GM21717 (cell line): Measurements from ENCODE around the gene ITGA6.

Source experiments
- ATAC-seq: cut with Tn5 transposase; IDR thresholded peaks from one replicate; pipeline ENCODE4 v1.9.1; 2021; ENCODE audit warnings: mild to moderate bottlenecking, moderate library complexity; ENCODE audit not compliant: unreplicated experiment

Gene ITGA6

DNA sequence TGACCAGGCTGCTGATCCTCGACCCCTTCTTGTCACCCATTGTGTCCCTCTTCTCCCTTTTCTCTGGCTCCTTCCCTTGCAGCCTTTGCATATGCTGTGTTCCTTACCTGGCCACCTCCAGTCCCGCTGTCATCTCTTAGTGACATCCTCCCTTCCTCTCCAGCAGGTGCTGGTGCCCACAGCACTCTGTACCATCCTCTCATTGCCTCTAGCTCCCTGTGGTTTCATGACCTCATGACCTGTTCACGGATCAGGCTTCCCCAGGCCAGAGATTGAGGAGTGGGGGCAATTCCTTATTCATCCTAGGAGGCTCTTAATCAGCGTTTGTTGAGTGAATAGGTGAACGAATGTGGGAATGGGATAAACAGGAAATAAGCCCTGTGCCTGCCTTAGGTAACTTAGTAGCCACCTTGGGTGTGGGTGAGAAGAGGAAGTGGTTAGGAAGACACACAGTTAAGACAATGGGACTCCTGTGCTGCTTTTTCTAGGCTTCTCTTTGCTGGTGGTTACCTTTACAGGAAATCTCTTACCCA lies 35.5 kb downstream of the ITGA6 start:
- no peak for ATAC-seq

DNA sequence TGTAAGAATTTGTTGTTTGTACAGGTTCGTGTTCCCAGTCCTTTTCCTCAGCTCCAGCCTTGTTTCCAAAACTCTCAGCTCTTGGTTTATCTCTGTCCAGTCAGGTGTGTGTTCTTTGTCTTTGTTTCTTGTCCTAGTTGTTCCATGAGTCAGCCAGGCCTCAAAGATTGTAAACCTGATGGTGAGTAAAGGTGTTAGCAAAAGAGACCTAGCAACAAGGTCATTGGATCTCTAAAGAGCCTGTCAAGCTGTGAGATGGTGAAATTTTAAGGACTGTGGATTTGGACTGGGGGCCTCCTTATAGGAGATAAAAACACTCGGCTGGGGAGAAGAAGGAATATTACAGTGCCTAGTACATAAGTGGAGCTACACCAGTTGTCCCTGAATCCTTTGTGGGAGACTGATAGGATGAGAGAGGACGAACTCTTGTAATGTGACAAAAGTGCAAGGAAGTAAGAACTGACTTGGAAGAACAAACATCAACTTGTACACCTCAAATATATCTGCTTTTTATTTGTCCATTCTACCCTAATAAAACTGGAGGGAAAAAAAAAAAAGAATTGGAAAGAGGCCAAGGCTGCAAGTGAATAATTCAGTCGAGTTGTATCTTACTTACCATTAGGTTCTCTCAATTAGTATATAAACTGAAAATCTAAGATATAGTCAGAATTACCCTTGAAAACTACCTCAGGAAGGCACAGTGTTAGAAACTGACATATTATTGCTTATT lies 37.2 kb downstream of the ITGA6 start:
- no peak for ATAC-seq

DNA sequence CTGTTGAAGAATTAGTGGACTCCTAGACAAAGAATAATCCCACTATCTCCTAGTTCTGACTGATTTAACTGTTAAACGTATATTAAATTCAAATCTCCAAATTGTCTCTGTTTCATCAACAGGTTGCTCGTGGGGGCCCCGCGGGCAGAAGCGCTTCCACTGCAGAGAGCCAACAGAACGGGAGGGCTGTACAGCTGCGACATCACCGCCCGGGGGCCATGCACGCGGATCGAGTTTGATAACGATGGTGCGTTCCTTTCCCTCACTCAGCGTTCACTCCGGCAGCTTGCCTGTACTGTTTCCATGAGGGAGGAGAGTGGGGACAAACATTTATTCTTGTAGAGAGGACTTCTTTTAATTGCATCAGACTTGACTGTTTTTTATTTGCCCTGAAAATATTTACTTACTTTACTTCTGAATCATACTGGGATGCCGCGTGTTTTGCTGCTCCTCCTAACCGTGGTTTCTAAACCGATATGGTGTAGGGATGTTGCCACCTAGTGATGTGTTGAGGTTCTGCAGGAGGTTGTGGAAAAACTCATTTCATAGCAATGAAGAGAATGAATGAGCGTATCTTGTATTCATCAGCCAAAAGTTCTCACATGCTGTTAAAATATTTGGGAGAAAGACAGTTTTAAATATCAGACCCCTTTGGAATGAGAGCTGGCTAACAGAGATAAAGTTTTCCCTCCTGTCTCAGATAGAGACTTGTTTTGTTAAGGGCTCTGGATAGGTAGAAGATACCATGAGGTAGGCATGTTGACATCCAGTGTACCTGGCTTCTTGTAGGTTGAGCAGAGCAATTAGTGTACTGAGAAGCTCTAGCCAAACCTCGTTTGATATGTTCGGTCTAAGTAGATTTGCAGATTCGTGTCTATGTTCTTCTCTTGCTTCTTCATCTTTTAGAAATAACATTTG lies 38.3 kb downstream of the ITGA6 start:
- ATAC-seq = no peak

DNA sequence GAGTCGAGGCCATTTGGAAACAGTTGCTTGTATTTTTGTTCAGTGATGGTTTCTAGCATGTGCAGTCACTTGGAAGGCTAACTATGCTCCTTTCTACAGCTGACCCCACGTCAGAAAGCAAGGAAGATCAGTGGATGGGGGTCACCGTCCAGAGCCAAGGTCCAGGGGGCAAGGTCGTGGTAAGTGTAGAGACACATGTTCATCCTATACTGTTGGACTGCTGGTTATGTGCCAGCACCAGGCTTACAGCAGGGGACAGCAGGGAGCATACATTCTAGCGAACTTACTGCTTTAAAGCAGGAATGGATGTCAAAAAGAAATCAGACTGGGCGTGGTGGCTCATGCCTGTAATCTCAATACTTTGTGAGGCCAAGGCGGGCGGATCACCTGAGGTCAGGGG lies 40.0 kb downstream of the ITGA6 start:
- ATAC-seq = no peak

DNA sequence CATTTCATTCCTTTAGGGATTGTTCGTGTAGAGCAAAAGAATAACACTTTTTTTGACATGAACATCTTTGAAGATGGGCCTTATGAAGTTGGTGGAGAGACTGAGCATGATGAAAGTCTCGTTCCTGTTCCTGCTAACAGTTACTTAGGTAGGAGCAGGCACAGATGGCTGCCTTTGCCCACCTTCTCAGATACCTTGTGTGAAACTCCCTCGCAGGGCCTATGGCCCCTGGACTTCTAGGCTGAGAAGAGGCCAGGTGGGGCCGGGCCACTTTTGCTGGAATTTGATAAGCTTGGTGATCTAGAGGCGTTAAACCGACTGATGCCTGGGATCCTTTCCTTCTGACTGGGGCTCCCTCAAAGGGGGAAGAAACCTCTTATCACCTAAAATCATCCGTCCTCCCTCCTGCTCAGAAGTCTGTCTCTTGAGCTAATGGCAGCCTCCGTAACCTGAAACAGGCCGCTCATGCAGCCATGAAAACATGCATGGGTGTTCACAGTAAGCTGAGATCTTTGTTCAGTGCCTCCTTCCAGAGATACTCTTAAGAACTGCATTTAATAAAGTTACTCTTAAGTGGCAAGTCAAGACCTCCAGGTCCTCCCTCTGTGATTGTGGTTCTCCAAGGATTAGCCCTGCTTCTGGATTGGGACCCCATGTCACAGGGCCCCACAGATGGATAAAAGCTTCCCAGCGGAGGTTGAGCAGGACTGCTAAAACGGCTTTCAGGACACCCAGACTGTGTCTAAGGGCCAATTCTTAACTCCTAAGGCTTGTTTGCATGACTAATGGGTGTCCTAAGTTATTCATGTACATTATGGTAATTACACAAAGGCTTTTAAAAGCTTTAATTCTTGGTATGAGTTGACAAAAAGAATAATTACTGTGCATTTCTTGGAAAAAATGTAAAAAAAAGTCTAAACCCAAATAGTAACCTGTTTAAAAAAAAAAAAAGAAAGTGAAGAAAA lies 43.9 kb downstream of the ITGA6 start:
- no peak for ATAC-seq

DNA sequence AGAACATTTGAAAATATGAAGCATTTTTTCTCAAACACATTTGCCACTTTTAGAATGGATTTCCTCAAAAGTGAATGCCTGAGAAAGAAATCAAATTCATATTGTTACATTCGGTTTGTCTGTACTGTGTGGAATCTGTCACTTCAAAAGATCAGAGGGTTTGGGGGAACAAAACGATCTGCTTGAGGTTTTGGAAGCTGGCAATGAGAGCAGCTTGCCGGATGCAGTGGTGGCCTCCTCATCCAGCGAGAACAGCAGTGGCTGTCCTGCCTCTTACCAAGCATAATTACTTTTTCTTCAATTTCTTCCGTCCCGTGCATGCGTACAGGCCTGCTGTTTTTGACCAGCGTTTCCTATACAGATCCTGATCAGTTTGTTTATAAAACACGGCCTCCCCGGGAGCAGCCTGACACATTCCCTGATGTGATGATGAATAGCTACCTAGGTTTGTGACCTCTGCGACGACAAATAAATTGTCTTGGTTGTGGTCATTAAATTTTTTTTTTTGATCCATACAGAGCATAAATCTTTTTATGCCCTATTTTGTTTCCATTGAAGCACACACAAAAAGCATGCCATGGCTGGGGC lies 45.2 kb downstream of the ITGA6 start:
- ATAC-seq = no peak

DNA sequence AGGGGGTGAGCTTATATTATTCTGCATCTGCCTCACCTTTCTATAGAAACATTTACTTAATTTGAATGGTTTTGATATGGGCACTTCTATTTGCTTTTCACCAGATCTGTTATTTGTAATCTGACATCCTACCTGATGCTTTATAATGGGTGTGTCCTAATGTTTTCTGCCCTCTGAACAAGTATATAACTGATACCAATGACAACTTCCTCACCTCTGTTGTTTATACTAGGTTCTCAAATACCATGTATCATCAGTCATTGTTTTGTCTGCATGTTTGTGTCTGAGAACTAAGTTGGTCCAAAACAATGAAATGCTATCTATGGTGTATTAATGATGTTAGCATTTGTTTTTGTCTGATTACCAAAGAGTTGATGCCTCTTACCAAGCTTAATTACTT lies 45.8 kb downstream of the ITGA6 start:
- ATAC-seq = no peak

DNA sequence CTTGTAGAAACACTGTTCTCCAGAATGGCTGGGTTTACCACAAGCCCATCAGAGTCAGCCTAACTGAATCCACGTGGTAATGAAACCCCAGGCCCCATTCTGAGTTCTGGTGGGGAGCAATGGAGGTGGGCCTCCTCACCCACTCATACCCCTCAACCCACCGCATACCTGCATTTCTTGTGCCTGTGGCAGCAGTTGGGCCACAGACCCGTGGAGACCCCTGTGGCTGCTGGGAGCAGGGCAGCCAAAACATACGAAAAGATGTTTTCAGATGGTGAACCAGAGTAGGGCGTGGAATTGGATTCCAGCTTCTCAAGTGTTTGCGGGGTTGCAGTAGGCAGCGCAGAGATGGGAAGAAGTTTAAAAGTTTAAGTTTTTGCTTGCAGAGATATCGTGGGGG lies 51.0 kb downstream of the ITGA6 start:
- no peak for ATAC-seq

DNA sequence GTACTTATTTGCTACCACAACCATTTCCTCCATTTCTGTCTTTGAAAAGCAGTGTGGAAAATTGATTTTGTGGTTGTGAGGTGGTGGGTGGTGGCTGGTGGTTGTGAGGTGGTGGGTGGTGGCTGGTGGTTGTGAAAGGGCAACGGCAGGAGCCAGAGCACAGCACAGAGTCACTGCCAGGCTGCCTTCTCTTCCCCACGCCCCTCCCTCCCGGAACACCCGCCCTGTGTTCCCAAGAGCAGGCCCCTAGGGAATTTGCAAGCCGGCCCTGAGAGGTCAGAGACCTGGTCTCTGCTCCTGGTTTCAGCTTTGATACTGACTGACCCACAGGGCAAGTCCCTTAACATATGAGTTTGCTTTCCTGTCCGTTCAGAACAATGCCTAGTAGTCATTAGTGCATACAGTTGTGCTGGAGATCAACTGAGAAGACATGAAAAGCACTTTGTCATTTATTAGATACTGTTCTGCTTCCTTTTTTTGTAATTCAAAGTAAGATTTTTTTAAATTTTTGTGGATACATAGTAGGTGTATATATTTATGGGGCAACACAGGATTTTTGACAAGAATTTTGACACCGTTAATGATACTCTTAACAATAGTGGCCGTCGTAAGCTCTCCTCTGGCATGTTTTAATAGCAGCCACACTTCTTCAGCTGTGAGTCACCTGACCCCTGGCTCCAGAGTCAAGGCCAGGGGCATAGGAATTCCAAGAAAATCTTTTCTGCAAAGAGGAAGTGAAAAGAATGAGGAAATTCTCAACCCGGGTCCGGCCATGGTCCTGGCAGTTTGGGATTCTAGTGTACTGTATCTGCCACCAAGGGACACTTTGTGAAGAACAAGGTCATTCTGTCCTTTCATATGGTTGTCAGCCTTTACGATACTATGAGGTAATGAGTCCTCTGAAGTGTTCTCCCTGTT lies 53.2 kb downstream of the ITGA6 start:
- ATAC-seq = no peak

DNA sequence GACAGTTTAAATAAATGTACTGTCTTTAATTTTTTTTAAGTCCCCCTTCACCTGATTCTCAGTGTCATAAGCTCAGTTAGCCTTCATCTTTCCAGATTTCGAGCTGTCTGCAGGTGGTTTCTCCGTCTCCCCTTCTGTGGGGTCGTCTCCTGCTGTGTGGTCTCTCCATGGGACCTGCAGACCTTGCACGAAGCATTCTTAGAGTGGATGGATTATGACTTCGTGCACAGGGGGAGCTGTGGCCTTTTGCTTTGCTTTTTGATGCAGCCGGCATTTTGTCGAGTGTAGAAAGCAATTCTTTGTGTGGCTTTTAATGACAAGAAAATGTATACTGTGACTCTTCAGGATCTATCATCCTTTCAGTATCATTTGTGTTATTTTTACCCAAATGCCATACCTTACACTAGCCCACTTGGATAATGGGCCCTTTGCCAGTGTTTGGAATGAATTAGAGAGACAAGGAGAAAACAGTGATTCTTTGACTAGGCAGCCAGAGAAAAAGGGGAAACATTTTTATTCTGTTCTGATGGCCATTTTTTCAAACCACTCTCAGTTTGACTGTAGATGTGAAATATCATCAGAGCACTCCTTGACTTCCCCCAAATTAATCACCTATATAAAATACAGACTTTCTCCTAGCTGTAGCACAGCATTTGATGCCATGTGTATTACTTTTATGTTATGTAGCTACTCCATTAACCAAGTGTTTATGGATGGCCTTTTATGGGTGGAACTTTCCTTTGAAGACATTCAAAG lies 54.3 kb downstream of the ITGA6 start:
- no peak for ATAC-seq

DNA sequence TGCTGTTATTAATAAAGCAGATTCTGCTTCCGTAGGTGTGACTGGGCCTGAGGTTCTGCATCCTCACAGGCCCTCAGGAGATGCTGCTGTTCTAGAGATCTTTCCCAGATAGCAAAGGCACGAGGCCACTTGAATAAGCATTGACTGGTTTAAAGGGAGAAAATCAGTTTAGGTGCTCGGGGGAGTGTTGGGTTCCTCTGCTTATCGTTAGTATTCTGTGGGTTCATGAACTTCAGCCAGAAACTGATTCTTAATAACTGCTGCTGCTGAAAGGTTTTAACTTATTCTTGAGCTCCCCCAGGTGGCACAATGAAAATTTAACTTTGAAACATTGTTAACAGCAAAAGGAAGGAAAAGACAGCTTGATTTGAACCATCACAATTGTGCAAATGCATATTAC lies 56.9 kb downstream of the ITGA6 start:
- ATAC-seq = no peak

DNA sequence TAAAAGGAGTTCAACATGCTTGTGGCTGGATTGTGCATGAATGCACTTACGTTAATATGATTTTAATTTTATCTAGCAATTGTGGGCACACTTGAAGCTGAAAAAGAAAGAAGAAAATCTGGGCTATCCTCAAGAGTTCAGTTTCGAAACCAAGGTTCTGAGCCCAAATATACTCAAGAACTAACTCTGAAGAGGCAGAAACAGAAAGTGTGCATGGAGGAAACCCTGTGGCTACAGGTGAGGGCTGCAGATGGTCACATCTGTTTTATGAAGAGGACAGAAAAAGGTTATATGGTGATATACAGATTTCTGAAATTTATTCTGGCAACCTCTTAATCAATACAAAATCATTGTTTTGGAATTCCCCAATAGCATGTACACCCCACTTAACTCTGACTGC lies 57.3 kb downstream of the ITGA6 start:
- no peak for ATAC-seq

DNA sequence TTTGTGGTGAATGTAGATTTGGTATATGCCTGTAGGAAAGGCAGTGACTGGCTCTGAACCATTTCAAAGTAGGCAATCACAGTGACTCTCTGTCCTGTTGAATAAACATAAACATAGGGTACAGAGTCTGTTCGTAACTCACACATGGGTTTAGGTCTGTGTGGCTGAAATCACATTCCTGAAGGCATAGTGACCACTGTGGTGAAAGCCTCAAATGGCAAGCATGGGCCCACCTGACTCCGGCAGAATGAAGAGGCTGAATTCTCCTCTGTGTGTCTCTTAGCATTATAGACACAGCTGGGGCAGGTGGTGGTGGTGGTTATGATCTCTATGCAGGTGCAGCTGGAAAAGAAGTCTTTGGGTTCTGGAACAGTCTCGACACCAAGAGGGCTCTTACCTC lies 61.2 kb downstream of the ITGA6 start:
- no peak for ATAC-seq

DNA sequence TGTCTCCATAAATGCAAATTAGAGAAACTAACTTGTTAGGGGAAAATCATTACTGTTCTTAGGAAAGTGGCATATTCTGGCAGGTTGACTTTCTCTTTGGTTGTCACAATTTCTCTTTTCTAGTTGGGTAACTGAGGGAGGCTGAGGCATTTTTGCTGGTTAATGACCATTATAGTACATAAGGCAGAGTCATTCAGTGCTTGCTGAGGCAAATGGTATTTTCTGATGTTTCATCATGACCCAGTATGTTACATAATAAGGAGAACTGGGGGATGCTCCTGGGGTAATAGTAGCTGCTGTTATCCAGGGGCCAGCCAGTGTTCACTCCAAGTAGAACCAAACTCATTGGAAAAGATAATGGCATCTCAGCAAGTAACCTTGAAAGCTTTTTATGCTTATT lies 62.3 kb downstream of the ITGA6 start:
- no peak for ATAC-seq

DNA sequence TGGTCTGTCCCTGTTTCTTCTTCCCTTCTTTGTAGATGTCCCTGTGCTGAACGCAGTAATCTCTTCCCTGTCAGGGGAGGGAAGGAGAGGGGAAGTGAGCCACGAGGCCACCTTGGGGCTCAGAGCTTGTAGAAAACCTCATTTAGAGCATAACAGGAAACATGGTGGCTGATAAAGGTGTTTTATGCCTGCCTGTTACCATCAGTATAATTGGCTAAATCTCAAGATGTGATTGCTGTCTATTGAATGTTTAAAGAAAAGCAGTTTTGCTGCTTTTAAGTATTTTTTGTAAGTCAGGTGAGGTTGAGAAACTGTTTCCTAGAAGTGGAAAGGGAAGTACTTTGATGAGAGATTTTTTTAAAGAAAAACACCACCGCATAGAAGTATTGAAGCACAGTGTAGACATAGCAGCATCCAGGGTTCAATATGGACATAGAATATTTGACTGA lies 68.8 kb downstream of the ITGA6 start:
- ATAC-seq = no peak

DNA sequence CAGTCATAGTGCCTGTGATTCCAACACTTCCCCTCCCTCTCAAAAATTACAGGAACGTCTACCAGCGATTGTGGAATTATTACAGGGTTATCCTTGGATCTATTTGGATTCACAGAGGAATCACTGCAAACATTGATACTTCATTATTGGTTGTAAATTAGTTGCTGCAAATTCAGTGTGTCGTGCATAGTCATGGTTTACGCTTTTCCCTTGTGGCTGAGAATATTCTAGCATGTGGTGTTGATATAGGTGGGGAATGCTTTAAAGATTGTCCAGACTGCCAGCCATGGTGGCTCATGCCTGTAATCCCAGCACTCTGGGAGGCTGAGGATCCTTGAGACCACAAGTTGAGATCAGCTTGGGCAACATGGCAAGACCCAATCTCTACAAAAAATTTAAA lies 79.8 kb downstream of the ITGA6 start:
- ATAC-seq = no peak

DNA sequence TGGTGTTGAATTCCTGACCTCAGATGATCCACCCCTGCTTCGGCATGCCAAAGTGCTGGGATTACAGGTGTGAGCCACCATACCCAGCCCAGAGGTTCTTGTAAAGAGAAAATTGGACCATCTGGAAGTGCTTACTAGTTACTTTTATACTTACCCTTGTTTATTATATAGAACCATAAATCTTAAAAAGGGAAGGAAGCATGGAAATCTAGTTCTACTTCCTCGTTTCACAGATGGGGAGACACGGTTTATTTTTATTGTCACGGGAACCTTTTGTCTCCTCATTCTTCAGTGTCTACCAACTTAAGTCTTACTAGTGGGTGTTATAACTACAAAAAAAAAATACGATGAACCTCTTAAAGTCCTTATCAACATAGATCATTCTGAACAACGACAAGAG lies 82.7 kb downstream of the ITGA6 start:
- ATAC-seq = no peak

DNA sequence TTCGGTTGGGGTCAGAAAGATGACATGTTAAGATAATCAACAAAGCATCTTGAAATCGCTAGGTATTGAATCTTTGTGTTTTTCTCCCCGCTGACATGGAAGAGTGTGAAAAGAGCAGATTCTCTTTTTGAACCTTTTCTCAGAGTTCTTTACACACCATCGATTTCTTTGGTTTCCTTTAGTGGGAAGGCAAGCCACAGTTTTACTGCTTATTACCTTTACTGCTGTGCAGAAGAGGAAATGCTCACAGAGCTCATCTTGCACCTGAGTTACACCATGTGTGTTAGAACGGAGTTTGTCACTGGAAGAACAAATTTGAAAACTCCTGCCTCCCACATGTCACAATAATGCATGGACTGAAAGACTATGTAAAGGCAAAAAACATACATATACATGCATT lies 83.2 kb downstream of the ITGA6 start:
- no peak for ATAC-seq
